SK-MEL-5 (cell line): ENCODE results near the gene EEF1B2. TPM values are rescaled to one million over a fixed set of nuclear protein-coding genes. Genes with fewer than 3 reads are reported as not detected.
A peak's percentile ranks its signal among the peaks of the same experiment; 100 is the strongest.
"Not testable (repeated sequence)": the region's sequence is repeated elsewhere in the genome, so short reads cannot be mapped to it uniquely, and the experiment has no call there.

Experiments
- DNase-seq: peaks from one replicate; pipeline ENCODE4 v3.0.0-alpha.2; 2016; ENCODE audit warnings: low read depth, low spot score
- in situ Hi-C: cut with HindIII; loops from 2 replicates; pipeline ENCODE4 v1.10.0; 2016; ENCODE audit warnings: low sequenced_read_pairs, high pct_unique_total_duplicates, low pct_unique_long_range_greater_than_20kb
- total RNA-seq: library from RNA; depleted of rRNA; stranded (reverse); fragments of >200 nt; shearing (Covaris generic); gene quantifications from 2 replicates; pipeline ENCODE4 v1.2.3, GENCODE V29; 2014

EEF1B2 gene
- total RNA-seq, 1 experiment from 2014 or later = 547 TPM

DNA sequence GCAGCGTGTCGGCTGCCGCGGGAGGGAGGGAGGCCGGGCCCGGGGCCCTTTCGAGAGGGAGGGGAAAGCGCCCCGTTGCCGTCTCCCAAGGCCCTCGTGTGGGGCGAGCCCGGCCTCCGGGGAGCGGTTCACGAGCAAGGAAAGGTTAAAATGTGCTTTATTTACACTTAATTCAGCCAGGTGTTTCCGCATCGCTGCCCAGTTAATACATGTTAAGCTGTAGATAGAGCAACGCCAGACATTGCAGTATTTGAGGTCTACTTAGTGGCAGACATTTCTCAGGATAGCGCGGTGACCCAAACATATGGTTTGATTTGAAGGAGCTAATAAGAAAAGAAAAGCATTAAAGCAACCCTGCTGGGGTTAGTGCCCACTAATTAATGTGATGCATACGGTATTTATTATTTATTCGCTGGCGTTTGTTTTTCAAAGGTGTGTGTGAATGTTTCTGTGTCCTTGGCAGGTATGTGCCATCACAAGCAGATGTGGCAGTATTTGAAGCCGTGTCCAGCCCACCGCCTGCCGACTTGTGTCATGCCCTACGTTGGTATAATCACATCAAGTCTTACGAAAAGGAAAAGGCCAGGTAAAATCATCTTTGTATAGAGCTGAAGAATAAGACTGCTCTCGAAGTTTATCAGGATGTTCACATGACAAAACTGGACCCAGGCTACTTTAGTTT lies 571 bp downstream of the EEF1B2 start:
- DNase-seq = no peak
- in situ Hi-C loops = no loop called here

DNA sequence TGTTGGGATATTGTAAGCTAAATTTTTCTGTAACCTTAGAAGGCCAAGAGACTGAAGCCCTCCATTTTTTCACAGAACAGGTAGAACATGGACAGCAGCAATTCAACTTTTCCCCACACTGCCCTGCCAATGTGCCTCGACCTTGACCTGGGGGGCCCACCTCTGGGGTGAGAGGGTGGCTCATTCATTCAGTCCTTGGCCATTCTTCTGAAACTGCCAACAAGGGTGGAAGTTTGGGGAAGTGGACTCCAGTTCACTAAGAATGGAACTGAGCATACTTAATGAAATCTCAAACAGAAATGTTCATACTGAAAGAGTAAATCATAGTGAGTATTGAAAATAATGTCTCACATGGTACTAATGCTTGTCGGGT lies 1.1 kb downstream of the EEF1B2 start:
- in situ Hi-C loops = no loop called here
- no peak for DNase-seq

DNA sequence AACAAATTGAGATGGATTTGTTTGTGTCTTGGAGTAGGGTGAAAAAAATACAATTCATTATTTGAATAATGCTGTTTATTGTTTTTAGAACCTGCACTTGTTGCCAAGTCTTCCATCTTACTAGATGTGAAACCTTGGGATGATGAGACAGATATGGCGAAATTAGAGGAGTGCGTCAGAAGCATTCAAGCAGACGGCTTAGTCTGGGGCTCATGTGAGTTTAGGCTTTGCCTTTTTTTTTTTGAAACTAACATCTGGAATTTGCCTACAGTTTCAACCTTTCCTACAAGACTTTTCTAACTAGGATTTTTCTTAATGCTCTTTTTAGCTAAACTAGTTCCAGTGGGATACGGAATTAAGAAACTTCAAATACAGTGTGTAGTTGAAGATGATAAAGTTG lies 2.7 kb downstream of the EEF1B2 start:
- peak; percentile 34 for DNase-seq
- in situ Hi-C loops = not testable (repeated sequence)

DNA sequence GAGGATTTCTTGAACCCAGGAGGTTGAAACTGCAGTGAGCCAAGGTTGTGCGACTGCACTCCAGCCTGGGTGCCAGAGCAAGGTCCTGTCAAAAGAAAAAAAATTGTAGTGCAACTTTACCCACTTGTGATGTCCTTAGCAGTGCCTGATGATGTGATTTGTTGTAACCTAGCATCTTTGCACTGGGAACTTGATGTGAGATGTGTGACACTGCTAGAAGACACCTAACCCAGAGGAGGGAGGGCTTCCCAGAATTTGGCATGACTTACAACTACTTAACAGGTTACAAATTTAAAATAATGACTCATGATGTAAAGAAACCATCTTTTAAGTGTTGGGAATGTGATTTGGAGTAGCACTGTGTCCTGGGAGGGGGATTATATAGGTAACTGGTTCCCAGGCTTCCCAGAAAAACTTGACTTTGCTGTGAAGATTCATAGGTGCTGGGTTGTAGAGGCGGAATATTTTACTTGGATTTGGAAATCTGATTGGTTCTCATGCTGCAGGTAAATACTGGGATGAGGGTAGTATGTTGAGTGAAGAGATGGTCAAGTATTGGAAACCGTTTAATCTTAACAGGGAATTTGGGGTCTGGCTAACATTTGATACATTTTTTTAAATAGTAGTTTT lies 3.7 kb downstream of the EEF1B2 start:
- in situ Hi-C loops = no loop called here
- DNase-seq = no peak

DNA sequence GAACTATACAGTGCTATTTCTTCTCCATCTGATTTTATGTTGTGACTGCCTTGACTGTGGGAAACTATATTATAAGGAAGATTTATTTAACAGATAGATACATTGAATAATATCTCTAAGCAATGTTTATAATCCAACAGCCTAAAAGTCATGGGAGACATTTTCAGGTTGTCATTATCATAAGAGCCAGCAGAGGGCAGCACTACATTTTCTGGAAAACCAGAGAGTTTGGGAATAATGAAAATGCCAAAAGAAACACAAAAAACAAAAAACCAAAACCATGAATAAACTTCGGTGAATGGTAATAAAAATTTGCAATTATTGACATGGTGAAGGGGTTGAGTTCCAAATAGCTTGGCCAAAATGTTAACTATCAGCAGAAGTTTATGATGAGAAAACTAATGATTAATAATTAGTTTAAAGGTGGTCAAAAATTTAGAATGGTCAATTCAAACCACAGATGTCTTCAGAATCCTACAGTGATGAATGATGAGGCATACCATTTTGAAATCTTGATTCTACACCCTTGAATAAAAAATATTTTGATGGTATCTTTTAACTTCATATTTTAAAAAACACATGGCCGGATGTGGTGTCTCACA lies 4.7 kb downstream of the EEF1B2 start:
- DNase-seq = peak; percentile 54
- in situ Hi-C loops = no loop called here

DNA sequence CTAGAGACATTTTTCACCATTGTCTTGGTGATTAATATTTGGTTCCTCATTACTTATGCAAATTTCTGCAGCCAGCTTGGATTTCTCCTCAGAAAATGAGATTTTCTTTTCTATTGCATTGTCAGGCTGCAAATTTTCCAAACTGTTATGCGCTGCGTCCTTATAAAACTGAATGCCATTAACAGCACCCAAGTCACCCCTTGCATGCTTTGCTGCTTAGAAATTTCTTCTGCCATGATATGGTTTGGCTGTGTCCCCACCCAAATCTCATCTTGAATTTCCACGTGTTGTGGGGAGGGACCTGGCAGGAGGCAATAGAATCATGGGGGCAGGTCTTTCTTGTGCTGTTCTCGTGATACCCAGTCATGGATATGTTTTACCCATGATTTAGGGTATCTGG lies 8.5 kb downstream of the EEF1B2 start:
- DNase-seq, in situ Hi-C loops: not testable (repeated sequence)

DNA sequence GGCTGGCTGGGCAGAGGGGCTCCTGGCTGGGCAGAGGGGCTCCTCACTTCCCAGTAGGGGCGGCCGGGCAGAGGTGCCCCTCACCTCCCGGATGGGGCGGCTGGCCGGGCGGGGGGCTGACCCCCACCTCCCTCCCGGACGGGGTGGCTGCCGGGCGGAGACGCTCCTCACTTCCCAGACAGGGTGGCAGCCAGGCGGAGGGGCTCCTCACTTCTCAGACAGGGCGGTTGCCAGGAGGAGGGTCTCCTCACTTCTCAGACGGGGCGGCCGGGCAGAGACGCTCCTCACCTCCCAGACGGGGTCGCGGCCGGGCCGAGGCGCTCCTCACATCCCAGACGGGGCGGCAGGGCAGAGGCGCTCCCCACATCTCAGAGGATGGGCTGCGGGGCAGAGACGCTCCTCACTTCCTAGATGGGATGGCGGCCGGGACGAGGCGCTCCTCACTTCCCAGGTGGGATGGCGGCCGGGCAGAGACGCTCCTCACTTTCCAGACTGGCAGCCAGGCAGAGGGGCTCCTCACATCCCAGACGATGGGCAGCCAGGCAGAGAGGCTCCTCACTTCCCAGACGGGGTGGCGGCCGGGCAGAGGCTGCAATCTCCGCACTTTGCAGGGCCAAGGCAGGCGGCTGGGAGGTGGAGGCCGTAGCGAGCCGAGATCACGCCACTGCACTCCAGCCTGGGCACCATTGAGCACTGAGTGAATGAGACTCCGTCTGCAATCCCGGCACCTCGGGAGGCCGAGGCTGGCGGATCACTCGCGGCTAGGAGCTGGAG lies 12.1 kb downstream of the EEF1B2 start:
- DNase-seq, in situ Hi-C loops: not testable (repeated sequence)

DNA sequence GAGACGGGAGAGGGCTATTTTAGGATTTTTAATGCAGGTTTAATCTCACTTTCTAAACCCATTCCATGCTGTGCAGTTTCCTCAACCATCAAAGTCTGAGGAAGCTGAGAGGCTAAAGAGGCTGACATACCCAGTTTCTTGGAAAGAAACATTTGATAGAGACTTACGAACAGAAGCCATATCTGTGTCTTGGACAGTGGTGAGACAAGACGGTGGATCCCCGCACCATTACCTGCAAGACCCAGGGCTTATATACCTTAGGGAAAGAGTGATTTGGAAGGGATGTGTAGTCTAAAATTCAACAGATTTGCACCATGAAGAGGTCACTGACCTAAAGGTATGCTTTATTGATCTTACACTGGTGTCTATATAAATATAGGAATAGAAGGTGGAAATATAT lies 13.5 kb downstream of the EEF1B2 start:
- no peak for DNase-seq
- in situ Hi-C loops = no loop called here

DNA sequence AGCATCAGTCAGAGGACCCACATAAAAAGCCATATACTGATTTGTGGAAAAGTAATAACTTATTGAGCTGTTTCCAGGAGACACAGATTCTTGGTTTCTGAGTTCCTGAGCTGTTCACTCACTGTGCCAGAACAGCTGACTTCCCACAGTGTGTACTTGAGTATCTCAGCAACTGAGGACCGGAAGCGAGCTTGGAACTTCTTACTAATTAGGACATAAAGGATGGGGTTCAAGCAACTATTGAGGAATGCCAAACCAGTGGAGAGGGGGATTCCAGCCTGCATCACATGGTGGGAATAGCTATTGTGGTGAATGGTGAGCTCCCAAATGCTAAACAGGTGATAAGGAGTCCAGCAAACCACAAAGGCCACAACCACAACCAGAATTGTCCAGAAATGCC lies 16.4 kb downstream of the EEF1B2 start:
- DNase-seq = no peak
- in situ Hi-C loops = no loop called here

DNA sequence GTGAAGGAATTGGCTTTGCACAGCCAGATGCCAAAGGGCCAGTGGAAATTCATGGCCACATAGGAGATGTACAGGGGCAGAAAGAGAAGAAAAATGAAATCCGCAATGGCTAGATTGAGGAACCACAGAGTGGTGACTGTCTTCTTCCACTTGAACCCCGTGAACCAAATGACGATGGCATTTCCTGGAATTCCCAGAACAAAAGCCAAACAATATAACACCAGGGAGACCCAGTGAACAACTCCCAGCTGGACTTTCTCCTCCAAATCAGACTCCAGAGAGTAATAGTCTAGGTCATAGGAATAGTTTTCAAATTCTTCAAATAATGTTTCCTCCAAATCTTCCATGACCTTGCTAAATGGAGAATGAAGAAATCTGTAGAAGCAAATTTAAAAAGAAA lies 17.2 kb downstream of the EEF1B2 start:
- DNase-seq = no peak
- in situ Hi-C loops = no loop called here

DNA sequence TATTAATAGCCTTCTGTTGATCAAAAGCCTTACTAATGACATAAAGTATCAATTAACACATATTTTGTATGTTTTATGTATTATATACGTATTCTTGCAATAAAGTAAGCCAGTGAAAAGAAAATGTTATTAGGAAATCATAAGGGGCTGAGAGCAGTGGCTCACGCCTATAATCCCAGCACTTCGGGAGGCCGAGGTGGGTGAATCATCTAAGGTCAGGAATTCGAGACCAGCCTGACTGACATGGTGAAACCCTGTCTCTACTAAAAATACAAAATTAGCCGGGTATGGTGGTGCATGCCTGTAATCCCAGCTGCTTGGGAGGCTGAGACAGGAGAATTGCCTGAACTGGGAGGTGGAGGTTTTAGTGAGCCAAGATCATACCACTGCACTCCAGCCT lies 21.8 kb downstream of the EEF1B2 start:
- in situ Hi-C loops, DNase-seq: not testable (repeated sequence)

DNA sequence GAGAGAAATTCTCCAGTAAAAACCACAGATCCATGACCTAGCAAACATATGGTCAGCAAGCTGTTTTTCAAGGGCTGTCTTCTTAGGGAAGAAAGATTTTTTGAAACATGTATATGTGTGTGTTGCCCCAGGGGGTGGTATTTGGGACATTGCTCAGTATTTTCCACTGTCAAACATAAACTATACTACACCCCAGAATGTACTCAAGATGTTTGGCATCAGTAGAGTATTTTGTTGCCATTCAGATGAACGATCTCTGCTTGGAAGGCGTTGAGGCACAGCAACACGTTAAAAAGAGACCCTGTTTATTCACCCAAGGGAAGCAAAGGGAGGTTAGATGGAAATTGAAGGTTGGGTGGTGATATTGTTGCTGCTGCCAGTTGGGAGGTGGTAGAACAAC lies 30.0 kb downstream of the EEF1B2 start:
- in situ Hi-C loops = no loop called here
- no peak for DNase-seq

DNA sequence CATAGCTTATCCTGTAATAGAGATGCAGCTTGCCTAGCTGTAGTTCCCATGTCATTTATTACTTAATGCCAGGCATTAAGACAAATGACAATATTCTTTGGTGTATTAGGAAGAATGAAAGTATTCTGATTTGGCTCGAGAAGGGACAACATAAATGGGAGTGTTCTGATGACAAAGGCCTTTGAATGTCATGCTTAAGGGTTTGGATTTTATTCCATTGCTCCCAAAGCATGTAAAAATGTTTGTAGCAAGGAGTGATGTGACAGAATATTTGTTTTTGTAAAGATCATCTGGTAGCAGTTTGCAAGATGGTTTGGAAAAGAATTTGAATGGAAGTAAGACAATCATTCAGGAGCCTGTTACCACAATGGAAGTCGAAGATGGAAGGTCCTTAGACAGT lies 30.4 kb downstream of the EEF1B2 start:
- DNase-seq = no peak
- in situ Hi-C loops = no loop called here

DNA sequence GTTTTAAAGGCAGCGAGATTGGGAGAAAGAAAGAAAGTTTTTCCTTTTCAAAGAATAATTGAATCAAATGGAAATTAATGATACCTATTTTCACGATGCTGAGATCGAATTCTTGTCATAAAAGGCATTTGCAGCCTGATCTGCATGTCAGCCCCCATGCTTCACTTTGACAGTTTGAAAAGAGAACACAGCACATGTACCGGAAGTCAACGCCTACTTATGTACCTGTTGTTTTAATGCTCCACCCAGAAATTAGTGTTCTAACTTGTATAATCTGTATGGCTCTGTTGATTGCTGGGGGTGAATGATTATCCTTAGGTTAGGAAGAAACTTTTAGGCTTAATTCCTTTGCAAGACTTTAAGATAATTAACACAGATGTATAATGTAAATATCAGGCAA lies 31.0 kb downstream of the EEF1B2 start:
- in situ Hi-C loops = no loop called here
- no peak for DNase-seq

DNA sequence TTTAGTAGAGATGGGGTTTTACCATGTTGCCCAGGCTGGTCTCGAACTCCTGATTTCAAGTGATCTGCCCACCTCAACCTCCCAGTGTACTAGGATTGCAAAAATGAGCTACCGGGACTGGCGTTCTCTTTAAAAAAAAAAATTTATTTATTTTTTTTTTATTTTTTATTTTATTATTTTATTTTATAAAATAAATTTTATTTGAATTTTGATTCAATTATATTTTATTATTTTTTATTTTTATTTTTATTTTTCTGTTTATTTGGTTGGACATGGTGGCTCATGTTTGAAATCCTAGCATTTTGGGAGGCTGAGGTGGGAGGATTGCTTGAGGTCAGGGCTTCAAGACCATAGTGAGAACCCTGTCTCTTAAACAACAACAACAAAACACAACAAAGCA lies 32.5 kb downstream of the EEF1B2 start:
- no peak for DNase-seq

DNA sequence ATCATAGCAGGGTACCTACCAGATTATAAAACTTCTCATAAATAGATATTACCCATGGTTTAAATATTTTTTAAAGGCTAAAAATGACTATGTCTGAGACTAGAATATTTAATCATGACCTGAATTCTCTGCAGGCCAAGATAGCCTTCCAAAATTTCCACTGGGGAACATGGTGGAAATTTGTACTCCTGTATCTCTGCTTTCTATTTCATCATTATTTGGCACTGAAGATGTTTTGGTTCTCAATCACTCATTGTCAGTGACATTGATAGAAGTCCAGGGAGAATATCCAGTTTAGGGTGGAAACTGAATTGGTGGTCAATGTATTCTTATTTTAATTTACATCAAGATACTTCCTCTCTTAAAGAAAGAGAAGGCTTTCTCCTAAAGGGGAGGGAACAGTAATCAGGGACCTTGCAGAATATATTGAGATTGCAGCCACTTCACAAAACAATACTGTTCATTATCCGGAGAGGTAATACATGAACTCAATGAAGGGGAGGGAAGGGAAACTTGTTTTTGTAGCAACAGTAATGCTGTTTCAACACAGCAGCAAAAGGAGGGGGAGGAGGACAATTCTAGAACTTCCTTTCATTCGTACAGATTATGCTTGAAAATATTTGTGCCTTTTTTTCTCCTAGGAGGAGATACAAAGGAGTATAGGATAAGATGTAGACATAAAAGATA lies 34.1 kb downstream of the EEF1B2 start:
- in situ Hi-C loops = no loop called here

More for the DNA sequence above, 32.5 kb downstream of the EEF1B2 start:
- in situ Hi-C loops = no loop called here

DNA sequence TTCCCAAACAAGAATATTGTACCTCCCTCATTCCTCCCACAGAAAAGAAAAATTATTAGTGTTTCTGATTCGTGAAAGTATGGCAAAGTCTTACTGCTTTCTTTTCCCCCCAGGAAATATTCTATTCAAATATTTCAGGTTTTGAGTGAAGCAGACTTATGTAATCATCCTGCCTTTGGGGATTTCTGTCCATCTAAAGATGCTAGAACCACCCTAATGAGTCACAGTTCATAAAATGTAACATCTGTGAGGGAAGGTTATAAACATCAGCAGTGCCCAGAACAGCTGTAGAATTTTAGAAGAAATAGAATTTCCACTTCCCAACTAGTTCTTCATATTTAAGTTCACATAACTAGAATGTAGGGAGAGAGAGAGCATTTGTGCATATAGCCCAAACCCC lies 39.0 kb downstream of the EEF1B2 start:
- no peak for DNase-seq
- in situ Hi-C loops = no loop called here

More for the DNA sequence above, 34.1 kb downstream of the EEF1B2 start:
- DNase-seq = peak; percentile 28
